OCI-LY7 (cell line): ENCODE results near the gene RBBP6.

Experiments used
- CTCF ChIP-seq: fragments of 200-600 bp; sonication (generic); conservative IDR thresholded peaks from 2 replicates; pipeline ENCODE4 v1.5.1; 2014; ENCODE audit warnings: mild to moderate bottlenecking, antibody characterized with exemption, low read length, moderate library complexity, mixed read lengths
- EZH2phosphoT487 ChIP-seq: fragments of 200-600 bp; sonication (generic); IDR thresholded peaks from 2 replicates; pipeline ENCODE4 v1.6.1; 2018; ENCODE audit warnings: low read depth, borderline replicate concordance, mild to moderate bottlenecking, mixed run types, antibody characterized with exemption, low read length, moderate library complexity, mixed read lengths

- TF ChIP-seq CTCF (no peak), EZH2phosphoT487 (no peak)
These were observed 13.4 kb downstream of the RBBP6 start for GRCh38 chr16:24552705-24553246.
